B cell (primary cell): ENCODE data around the gene CLEC10A. TPM values are rescaled to one million over a fixed set of nuclear protein-coding genes. Genes with fewer than 3 reads are reported as not detected.

ENCODE experiments used
- ATAC-seq: fragments of 200-7000 bp; cut with Tn5 transposase; one replicate; pipeline ENCODE4 v1.10.0; 2021; ENCODE audit warnings: low read depth, mild to moderate bottlenecking, moderate number of reproducible peaks, moderate library complexity
- CTCF ChIA-PET: fragments of 350-600 bp; sonication (Branson Sonifier 250); formaldehyde crosslinking; loops from one replicate; lab custom pipeline; 2021; ENCODE audit warnings: antibody characterized with exemption, inconsistent platforms; lab: Charles Lee
- POLR2A ChIA-PET: fragments of 350-600 bp; sonication (Branson Sonifier 250); formaldehyde crosslinking; loops from one replicate; lab custom pipeline; 2021; ENCODE audit warnings: antibody characterized with exemption; lab: Charles Lee
- DNase-seq: peaks from one replicate; pipeline ENCODE4 v3.0.0; 2013
- H2AFZ ChIP-seq: 2 replicates; pipeline ENCODE4 v1.6.1; 2012; ENCODE audit warnings: mild to moderate bottlenecking, low read depth, low read length; ENCODE audit not compliant: insufficient read depth, poor library complexity, severe bottlenecking
- H3K27ac ChIP-seq, 2 donors: 1 replicate in 1 of 2; 2 replicates in 1 of 2; pipeline ENCODE4 v1.5.1; 2012 to 2013; ENCODE audit warnings: low read length in 2 of 2, mild to moderate bottlenecking in 2 of 2, moderate library complexity in 1 of 2
- H3K27me3 ChIP-seq, 4 experiments: fragments of 200-600 bp in 1 of 4; sonication (generic) in 1 of 4; replicated peaks in 1 of 4; 1 replicate in 2 of 4; 2 replicates in 2 of 4; pipeline versions ENCODE4 v1.6.1 to v1.7.0; 2013 to 2016; ENCODE audit warnings: low read length in 3 of 4, mild to moderate bottlenecking in 2 of 4, mixed read lengths in 1 of 4, moderate library complexity in 1 of 4; ENCODE audit not compliant: insufficient read depth in 4 of 4, control insufficient read depth in 3 of 4; ENCODE audit errors: control extremely low read depth in 1 of 4
- H3K36me3 ChIP-seq, 2 experiments: replicated peaks in 1 of 2; 1 replicate in 1 of 2; 2 replicates in 1 of 2; pipeline versions ENCODE4 v1.6.1 to v1.7.1; 2013; ENCODE audit warnings: low read length in 1 of 2; ENCODE audit not compliant: insufficient read depth in 2 of 2, control insufficient read depth in 1 of 2; ENCODE audit errors: control extremely low read depth in 1 of 2, extremely low read depth in 1 of 2
- H3K4me1 ChIP-seq, 2 donors: fragments of 200-600 bp in 1 of 2; sonication (generic) in 1 of 2; 1 replicate in 1 of 2; 2 replicates in 1 of 2; pipeline versions ENCODE4 v1.5.1 to v1.6.1; 2013 to 2017; ENCODE audit warnings: low read length in 2 of 2; ENCODE audit not compliant: control insufficient read depth in 2 of 2, insufficient read depth in 2 of 2
- H3K4me2 ChIP-seq: replicated peaks from 2 replicates; pipeline ENCODE3; 2012; ENCODE audit warnings: mild to moderate bottlenecking, low read depth, low read length; ENCODE audit not compliant: poor library complexity, severe bottlenecking
- H3K4me3 ChIP-seq, 5 experiments: fragments of 200-600 bp in 1 of 5; sonication (generic) in 1 of 5; 1 replicate in 3 of 5; 2 replicates in 2 of 5; pipeline versions ENCODE4 v1.5.1 to v1.7.0; 2011 to 2016; ENCODE audit warnings: low read length in 4 of 5, mild to moderate bottlenecking in 4 of 5, low read depth in 2 of 5, control low read depth in 1 of 5, moderate library complexity in 1 of 5; ENCODE audit not compliant: insufficient read depth in 1 of 5; ENCODE audit errors: control extremely low read depth in 1 of 5, extremely low read depth in 1 of 5
- H3K79me2 ChIP-seq: fragments of 200-600 bp; sonication (generic); one replicate; pipeline ENCODE4 v1.6.0; 2016; ENCODE audit warnings: low read length; ENCODE audit not compliant: control insufficient read depth, insufficient read depth
- H3K9ac ChIP-seq: fragments of 200-600 bp; sonication (generic); 2 replicates; pipeline ENCODE4 v1.6.1; 2017; ENCODE audit warnings: mild to moderate bottlenecking, low read length, moderate library complexity
- H3K9me3 ChIP-seq, 3 donors: one replicate each; pipeline versions ENCODE4 v1.6.1 to v1.7.1; 2013; ENCODE audit warnings: low read length in 2 of 3; ENCODE audit not compliant: control insufficient read depth in 2 of 3, insufficient read depth in 1 of 3; ENCODE audit errors: control extremely low read depth in 1 of 3
- H4K20me1 ChIP-seq: 2 replicates; pipeline ENCODE4 v1.6.0; 2012; ENCODE audit warnings: mild to moderate bottlenecking, low read length; ENCODE audit not compliant: insufficient read depth, control insufficient read depth, poor library complexity, severe bottlenecking
- H3K27ac Mint-ChIP-seq: one replicate; pipeline ENCODE4 v1.8.0; 2021; ENCODE audit warnings: mixed read lengths
- H3K27me3 Mint-ChIP-seq: one replicate; pipeline ENCODE4 v1.8.0; 2021; ENCODE audit warnings: mixed read lengths
- H3K4me1 Mint-ChIP-seq: one replicate; pipeline ENCODE4 v1.8.0; 2021; ENCODE audit warnings: mixed read lengths
- H3K4me3 Mint-ChIP-seq: one replicate; pipeline ENCODE4 v1.8.0; 2021; ENCODE audit warnings: mixed read lengths
- H3K9me3 Mint-ChIP-seq: one replicate; pipeline ENCODE4 v1.8.0; 2022; ENCODE audit warnings: mixed read lengths; ENCODE audit not compliant: insufficient read depth
- CTCF ChIP-seq: fragments of 200-600 bp; IDR thresholded peaks from one replicate; pipeline ENCODE4 v1.8.0; 2022; ENCODE audit warnings: antibody characterized with exemption, mild to moderate bottlenecking
- EZH2 ChIP-seq: IDR thresholded peaks from 2 replicates; pipeline ENCODE4 v1.6.1; 2012; ENCODE audit warnings: borderline replicate concordance, low read depth, mild to moderate bottlenecking, moderate library complexity, low read length; ENCODE audit not compliant: insufficient read depth, poor library complexity, severe bottlenecking
- WGBS: methylation state at CpG from one replicate; pipeline ENCODE4 v1.1.5; 2013; ENCODE audit warnings: missing lambda C conversion rate; ENCODE audit not compliant: insufficient coverage; 5-methylcytosine and 5-hydroxymethylcytosine counted together
- intact Hi-C: fragments of 100-400 bp; cut with micrococcal nuclease; formaldehyde crosslinking; loops from one replicate; pipeline ENCODE4 v1.10.0; 2022
- polyA plus RNA-seq: library from polyadenylated mRNA; depleted of rRNA; stranded (reverse); fragments of >200 nt; gene quantifications from 2 replicates; pipeline ENCODE4 v1.2.3, GENCODE V29; 2012
- total RNA-seq, 2 donors: library from RNA; stranded (reverse); fragments of 120-200 nt in 1 of 2; gene quantifications; 1 replicate in 1 of 2; 2 replicates in 1 of 2; pipeline versions ENCODE4 v1.2.3 to v1.2.4, GENCODE V29; 2013 to 2022

CLEC10A gene
- total and polyA plus RNA-seq, 2 donors (not counting 1 experiment from before 2014, with no cell fraction given) = 0.15 TPM; not detected in 1

- H3K9me3 Mint-ChIP-seq = no peaks in the 10 kb centered on the region
- CTCF ChIA-PET = interaction anchor here (0.9 to 1.3 kb wide), 4 partner anchors 9 to 55 kb away, joined by 3 to 6 read pairs (median 4); no protein-coding TSS in a partner anchor
- no peak overlapping the region for H2AFZ ChIP-seq
- H3K4me3 Mint-ChIP-seq = no peak overlapping the region
- peaks cover 0 to 7% (median 4%) of the 10 kb centered on the region in 4 experiments for H3K27me3 ChIP-seq
- no peak overlapping the region for H3K27ac Mint-ChIP-seq
- POLR2A ChIA-PET = interaction anchor here (1.1 kb wide), 1 partner anchor 52 kb away, joined by 3 read pairs; no protein-coding TSS in a partner anchor
- no peak for DNase-seq
- H4K20me1 ChIP-seq = no peaks in the 10 kb centered on the region
- peaks cover 0 to 4% (median 0%) of the 10 kb centered on the region in 3 donors for H3K9me3 ChIP-seq
- no peak for TF ChIP-seq CTCF
- no peak for TF ChIP-seq EZH2
- H3K36me3 ChIP-seq = no peaks in the 10 kb centered on the region
- peak overlapping the region; percentile 29 for H3K9ac ChIP-seq
- intact Hi-C loops = no loop called here
- WGBS = 79% methylated on average over 11 of the region's 16 CpGs
- peaks cover 25% of the 10 kb centered on the region for H3K27me3 Mint-ChIP-seq
- peak; percentile 61 for ATAC-seq
- H3K4me3 ChIP-seq = no peak overlapping the region
- peaks cover 23% of the 10 kb centered on the region for H3K4me1 Mint-ChIP-seq
- no peaks in the 10 kb centered on the region for H3K79me2 ChIP-seq
- H3K4me2 ChIP-seq = peak overlapping the region; percentile 59
- H3K4me1 ChIP-seq = peaks cover 10 to 17% of the 10 kb centered on the region in 2 donors
- no peak overlapping the region for H3K27ac ChIP-seq
These were observed 1.5 kb upstream of the CLEC10A start for GRCh38 chr17:7081341-7082062.

GRCh38 chr17:7080456-7081041 lies 498 bp upstream of the CLEC10A start:
- Histone ChIP-seq H3K27ac (no peak overlapping the region), H3K79me2 (no peaks in the 10 kb centered on the region), H3K36me3 (no peaks in the 10 kb centered on the region), H3K9ac (no peak overlapping the region), H3K4me3 (no peak overlapping the region), H4K20me1 (no peaks in the 10 kb centered on the region), H3K9me3 (peaks cover 0 to 4% (median 0%) of the 10 kb centered on the region in 3 donors), H2AFZ (no peak overlapping the region), H3K27me3 (peaks cover 0 to 6% (median 4%) of the 10 kb centered on the region in 4 experiments), H3K4me1 (peaks cover 10 to 17% of the 10 kb centered on the region in 2 donors), H3K4me2 (no peak overlapping the region)
- ATAC-seq = no peak
- POLR2A ChIA-PET = interaction anchor here (0.7 kb wide), 1 partner anchor 47 kb away, joined by 4 read pairs; no protein-coding TSS in a partner anchor
- Mint-ChIP-seq H3K27ac (no peak overlapping the region), H3K27me3 (peaks cover 21% of the 10 kb centered on the region), H3K9me3 (no peaks in the 10 kb centered on the region), H3K4me3 (no peak overlapping the region), H3K4me1 (peaks cover 23% of the 10 kb centered on the region)
- CTCF ChIA-PET = interaction anchor here (0.9 to 1.3 kb wide), 3 partner anchors 29 to 56 kb away, joined by 3 to 4 read pairs (median 3); no protein-coding TSS in a partner anchor
- intact Hi-C loops = no loop called here
- DNase-seq = no peak
- 40% methylated on average over 2 of the region's 10 CpGs for WGBS
- no peak for TF ChIP-seq CTCF
- TF ChIP-seq EZH2 = no peak
